NCI-H128 (cell line): ENCODE data around the gene DUSP5.
"Not testable (repeated sequence)": the region's sequence is repeated elsewhere in the genome, so short reads cannot be mapped to it uniquely, and the experiment has no call there.

Experiments used
- DNase-seq: peaks from one replicate; lab custom pipeline; 2025; ENCODE audit not compliant: unreplicated experiment; lab: John Stamatoyannopoulos, UW

DUSP5 gene

GRCh38 chr10:110514848-110515247 is 17.1 kb downstream of the DUSP5 start:
- DNase-seq = no peak

GRCh38 chr10:110516815-110517492 is 19.2 kb downstream of the DUSP5 start:
- no peak for DNase-seq

GRCh38 chr10:110522365-110522988 is 24.8 kb downstream of the DUSP5 start:
- DNase-seq = no peak

GRCh38 chr10:110523736-110524135 is 26.0 kb downstream of the DUSP5 start:
- no peak for DNase-seq

- no peak for DNase-seq
Observed at GRCh38 chr10:110524179-110524858, 26.6 kb downstream of the DUSP5 start.

- no peak for DNase-seq
Observed at GRCh38 chr10:110524859-110525232, 27.1 kb downstream of the DUSP5 start.

GRCh38 chr10:110525349-110526260 is 27.9 kb downstream of the DUSP5 start:
- no peak for DNase-seq

GRCh38 chr10:110527731-110528171 is 30.0 kb downstream of the DUSP5 start:
- no peak for DNase-seq

- no peak for DNase-seq
Observed at GRCh38 chr10:110528224-110528996, 30.7 kb downstream of the DUSP5 start.

- not testable (repeated sequence) for DNase-seq
Observed at GRCh38 chr10:110528997-110529524, 31.4 kb downstream of the DUSP5 start.

- no peak for DNase-seq
Observed at GRCh38 chr10:110529596-110530011, 31.9 kb downstream of the DUSP5 start.

GRCh38 chr10:110530131-110530831 is 32.6 kb downstream of the DUSP5 start:
- DNase-seq = no peak

GRCh38 chr10:110531687-110532086 is 34.0 kb downstream of the DUSP5 start:
- DNase-seq = no peak

GRCh38 chr10:110532628-110533027 is 34.9 kb downstream of the DUSP5 start:
- not testable (repeated sequence) for DNase-seq

GRCh38 chr10:110533149-110533548 is 35.4 kb downstream of the DUSP5 start:
- DNase-seq = no peak

GRCh38 chr10:110534571-110534970 is 36.9 kb downstream of the DUSP5 start:
- no peak for DNase-seq

- no peak for DNase-seq
Observed at GRCh38 chr10:110535958-110536891, 38.5 kb downstream of the DUSP5 start.

GRCh38 chr10:110539091-110539490 is 41.4 kb downstream of the DUSP5 start:
- DNase-seq = no peak
